ENCODE results near the gene ZNF385D.

The ZNF385D gene

GRCh38 chr3:21682206-21682605 is 68.8 kb downstream of the ZNF385D start:
- H3K27ac Mint-ChIP-seq, result no peak overlapping the region
- H3K27me3 Mint-ChIP-seq, result no peaks in the 10 kb centered on the region
- intact Hi-C loops (cut with micrococcal nuclease), result no loop called here
- no peak overlapping the region for H3K4me3 Mint-ChIP-seq
- H3K4me1 Mint-ChIP-seq (ENCODE audit: low read depth), result no peaks in the 10 kb centered on the region
- H3K36me3 Mint-ChIP-seq (ENCODE audit: low read depth), result no peaks in the 10 kb centered on the region
- peaks cover 8% of the 10 kb centered on the region for H3K9me3 Mint-ChIP-seq

- Mint-ChIP-seq H3K4me3 (no peak overlapping the region), H3K27me3 (no peaks in the 10 kb centered on the region), H3K36me3 (ENCODE audit: low read depth) (no peaks in the 10 kb centered on the region), H3K4me1 (ENCODE audit: low read depth) (no peaks in the 10 kb centered on the region), H3K27ac (no peak overlapping the region), H3K9me3 (no peaks in the 10 kb centered on the region)
- intact Hi-C loops (cut with micrococcal nuclease), result no loop called here
These were observed 77.6 kb downstream of the ZNF385D start for GRCh38 chr3:21673393-21673792.

GRCh38 chr3:21672303-21672702 is 78.7 kb downstream of the ZNF385D start:
- Mint-ChIP-seq H3K36me3 (ENCODE audit: low read depth) (no peaks in the 10 kb centered on the region), H3K9me3 (no peaks in the 10 kb centered on the region), H3K27ac (no peak overlapping the region), H3K4me1 (ENCODE audit: low read depth) (no peaks in the 10 kb centered on the region), H3K27me3 (no peaks in the 10 kb centered on the region), H3K4me3 (no peak overlapping the region)
- intact Hi-C loops (cut with micrococcal nuclease), result no loop called here

GRCh38 chr3:21670386-21670785 is 80.6 kb downstream of the ZNF385D start:
- intact Hi-C loops (cut with micrococcal nuclease), result no loop called here
- Mint-ChIP-seq H3K36me3 (ENCODE audit: low read depth) (no peaks in the 10 kb centered on the region), H3K9me3 (no peaks in the 10 kb centered on the region), H3K27ac (no peak overlapping the region), H3K4me1 (ENCODE audit: low read depth) (no peaks in the 10 kb centered on the region), H3K27me3 (no peaks in the 10 kb centered on the region), H3K4me3 (no peak overlapping the region)

GRCh38 chr3:21668012-21668411 is 83.0 kb downstream of the ZNF385D start:
- H3K4me1 Mint-ChIP-seq (ENCODE audit: low read depth), result no peaks in the 10 kb centered on the region
- H3K27ac Mint-ChIP-seq, result no peak overlapping the region
- H3K36me3 Mint-ChIP-seq (ENCODE audit: low read depth), result no peaks in the 10 kb centered on the region
- no peak overlapping the region for H3K4me3 Mint-ChIP-seq
- H3K27me3 Mint-ChIP-seq, result no peaks in the 10 kb centered on the region
- intact Hi-C loops (cut with micrococcal nuclease), result no loop called here
- H3K9me3 Mint-ChIP-seq, result peaks cover 10% of the 10 kb centered on the region

- Mint-ChIP-seq H3K27ac (no peak overlapping the region), H3K27me3 (no peaks in the 10 kb centered on the region), H3K36me3 (ENCODE audit: low read depth) (no peaks in the 10 kb centered on the region), H3K4me1 (ENCODE audit: low read depth) (no peaks in the 10 kb centered on the region), H3K4me3 (no peak overlapping the region), H3K9me3 (peaks cover 10% of the 10 kb centered on the region)
- intact Hi-C loops (cut with micrococcal nuclease), result no loop called here
These were observed 85.4 kb downstream of the ZNF385D start for GRCh38 chr3:21665444-21666100.

GRCh38 chr3:21664996-21665395 is 86.0 kb downstream of the ZNF385D start:
- intact Hi-C loops (cut with micrococcal nuclease), result no loop called here
- no peaks in the 10 kb centered on the region for H3K27me3 Mint-ChIP-seq
- H3K4me3 Mint-ChIP-seq, result no peak overlapping the region
- H3K9me3 Mint-ChIP-seq, result peaks cover 15% of the 10 kb centered on the region
- no peaks in the 10 kb centered on the region for H3K4me1 Mint-ChIP-seq (ENCODE audit: low read depth)
- no peak overlapping the region for H3K27ac Mint-ChIP-seq
- H3K36me3 Mint-ChIP-seq (ENCODE audit: low read depth), result no peaks in the 10 kb centered on the region

GRCh38 chr3:21662403-21662802 is 88.6 kb downstream of the ZNF385D start:
- intact Hi-C loops (cut with micrococcal nuclease), result no loop called here
- Mint-ChIP-seq H3K9me3 (peaks cover 29% of the 10 kb centered on the region), H3K4me3 (no peak overlapping the region), H3K4me1 (ENCODE audit: low read depth) (no peaks in the 10 kb centered on the region), H3K27me3 (no peaks in the 10 kb centered on the region), H3K36me3 (ENCODE audit: low read depth) (no peaks in the 10 kb centered on the region), H3K27ac (no peak overlapping the region)

- H3K4me1 Mint-ChIP-seq (ENCODE audit: low read depth), result no peaks in the 10 kb centered on the region
- intact Hi-C loops (cut with micrococcal nuclease), result no loop called here
- H3K4me3 Mint-ChIP-seq, result no peak overlapping the region
- no peaks in the 10 kb centered on the region for H3K36me3 Mint-ChIP-seq (ENCODE audit: low read depth)
- peaks cover 18% of the 10 kb centered on the region for H3K9me3 Mint-ChIP-seq
- H3K27me3 Mint-ChIP-seq, result no peaks in the 10 kb centered on the region
- H3K27ac Mint-ChIP-seq, result no peak overlapping the region
These were observed 96.3 kb downstream of the ZNF385D start for GRCh38 chr3:21654662-21655061.

- Mint-ChIP-seq H3K36me3 (ENCODE audit: low read depth) (no peaks in the 10 kb centered on the region), H3K9me3 (peaks cover 14% of the 10 kb centered on the region), H3K4me1 (ENCODE audit: low read depth) (no peaks in the 10 kb centered on the region), H3K27ac (no peak overlapping the region), H3K4me3 (no peak overlapping the region), H3K27me3 (no peaks in the 10 kb centered on the region)
- intact Hi-C loops (cut with micrococcal nuclease), result no loop called here
These were observed 96.8 kb downstream of the ZNF385D start for GRCh38 chr3:21654241-21654640.

GRCh38 chr3:21649519-21649918 is 101.5 kb downstream of the ZNF385D start:
- H3K4me3 Mint-ChIP-seq, result no peak overlapping the region
- H3K27me3 Mint-ChIP-seq, result no peaks in the 10 kb centered on the region
- no peaks in the 10 kb centered on the region for H3K36me3 Mint-ChIP-seq (ENCODE audit: low read depth)
- H3K27ac Mint-ChIP-seq, result no peak overlapping the region
- no peaks in the 10 kb centered on the region for H3K4me1 Mint-ChIP-seq (ENCODE audit: low read depth)
- intact Hi-C loops (cut with micrococcal nuclease), result no loop called here
- H3K9me3 Mint-ChIP-seq, result peaks cover 20% of the 10 kb centered on the region

- no peaks in the 10 kb centered on the region for H3K4me1 Mint-ChIP-seq (ENCODE audit: low read depth)
- H3K36me3 Mint-ChIP-seq (ENCODE audit: low read depth), result no peaks in the 10 kb centered on the region
- intact Hi-C loops (cut with micrococcal nuclease), result no loop called here
- H3K9me3 Mint-ChIP-seq, result peaks cover 16% of the 10 kb centered on the region
- no peaks in the 10 kb centered on the region for H3K27me3 Mint-ChIP-seq
- H3K4me3 Mint-ChIP-seq, result no peak overlapping the region
- no peak overlapping the region for H3K27ac Mint-ChIP-seq
These were observed 103.0 kb downstream of the ZNF385D start for GRCh38 chr3:21647961-21648360.

- Mint-ChIP-seq H3K27me3 (no peaks in the 10 kb centered on the region), H3K4me1 (ENCODE audit: low read depth) (no peaks in the 10 kb centered on the region), H3K4me3 (no peak overlapping the region), H3K36me3 (ENCODE audit: low read depth) (no peaks in the 10 kb centered on the region), H3K27ac (no peak overlapping the region), H3K9me3 (peaks cover 26% of the 10 kb centered on the region)
- intact Hi-C loops (cut with micrococcal nuclease), result no loop called here
These were observed 105.7 kb downstream of the ZNF385D start for GRCh38 chr3:21645121-21645897.

- intact Hi-C loops (cut with micrococcal nuclease), result no loop called here
- Mint-ChIP-seq H3K27ac (no peak overlapping the region), H3K27me3 (no peaks in the 10 kb centered on the region), H3K9me3 (peaks cover 26% of the 10 kb centered on the region), H3K4me1 (ENCODE audit: low read depth) (no peaks in the 10 kb centered on the region), H3K4me3 (no peak overlapping the region), H3K36me3 (ENCODE audit: low read depth) (no peaks in the 10 kb centered on the region)
These were observed 106.7 kb downstream of the ZNF385D start for GRCh38 chr3:21644268-21644667.

GRCh38 chr3:21643752-21644151 is 107.3 kb downstream of the ZNF385D start:
- H3K27ac Mint-ChIP-seq, result no peak overlapping the region
- intact Hi-C loops (cut with micrococcal nuclease), result no loop called here
- H3K36me3 Mint-ChIP-seq (ENCODE audit: low read depth), result no peaks in the 10 kb centered on the region
- no peaks in the 10 kb centered on the region for H3K27me3 Mint-ChIP-seq
- peaks cover 26% of the 10 kb centered on the region for H3K9me3 Mint-ChIP-seq
- H3K4me1 Mint-ChIP-seq (ENCODE audit: low read depth), result no peaks in the 10 kb centered on the region
- H3K4me3 Mint-ChIP-seq, result no peak overlapping the region

Data from dendritic cell treated with granulocyte-macrophage colony-stimulating factor and Interleukin-4, amounts not matched to agents 40 ng/mL and 50 ng/mL, for 4 days (primary cell).